ENCODE measurements around the gene PAFAH1B1.

GRCh38 chr17:2593821-2594721 is 617 bp downstream of the PAFAH1B1 start:
- TF ChIP-seq CTCF (IDR thresholded peaks at IDR 0.05; ENCODE audit: insufficient read depth, low read length) (no peak), GABPA (IDR thresholded peaks at IDR 0.05; ENCODE audit: low read depth) (no peak), POLR2AphosphoS5 (IDR thresholded peaks at IDR 0.05; ENCODE audit: low read depth) (no peak), SPI1 (IDR thresholded peaks at IDR 0.05; ENCODE audit: borderline replicate concordance, low read depth) (no peak)
- TF ChIP-seq, protein P1, sequence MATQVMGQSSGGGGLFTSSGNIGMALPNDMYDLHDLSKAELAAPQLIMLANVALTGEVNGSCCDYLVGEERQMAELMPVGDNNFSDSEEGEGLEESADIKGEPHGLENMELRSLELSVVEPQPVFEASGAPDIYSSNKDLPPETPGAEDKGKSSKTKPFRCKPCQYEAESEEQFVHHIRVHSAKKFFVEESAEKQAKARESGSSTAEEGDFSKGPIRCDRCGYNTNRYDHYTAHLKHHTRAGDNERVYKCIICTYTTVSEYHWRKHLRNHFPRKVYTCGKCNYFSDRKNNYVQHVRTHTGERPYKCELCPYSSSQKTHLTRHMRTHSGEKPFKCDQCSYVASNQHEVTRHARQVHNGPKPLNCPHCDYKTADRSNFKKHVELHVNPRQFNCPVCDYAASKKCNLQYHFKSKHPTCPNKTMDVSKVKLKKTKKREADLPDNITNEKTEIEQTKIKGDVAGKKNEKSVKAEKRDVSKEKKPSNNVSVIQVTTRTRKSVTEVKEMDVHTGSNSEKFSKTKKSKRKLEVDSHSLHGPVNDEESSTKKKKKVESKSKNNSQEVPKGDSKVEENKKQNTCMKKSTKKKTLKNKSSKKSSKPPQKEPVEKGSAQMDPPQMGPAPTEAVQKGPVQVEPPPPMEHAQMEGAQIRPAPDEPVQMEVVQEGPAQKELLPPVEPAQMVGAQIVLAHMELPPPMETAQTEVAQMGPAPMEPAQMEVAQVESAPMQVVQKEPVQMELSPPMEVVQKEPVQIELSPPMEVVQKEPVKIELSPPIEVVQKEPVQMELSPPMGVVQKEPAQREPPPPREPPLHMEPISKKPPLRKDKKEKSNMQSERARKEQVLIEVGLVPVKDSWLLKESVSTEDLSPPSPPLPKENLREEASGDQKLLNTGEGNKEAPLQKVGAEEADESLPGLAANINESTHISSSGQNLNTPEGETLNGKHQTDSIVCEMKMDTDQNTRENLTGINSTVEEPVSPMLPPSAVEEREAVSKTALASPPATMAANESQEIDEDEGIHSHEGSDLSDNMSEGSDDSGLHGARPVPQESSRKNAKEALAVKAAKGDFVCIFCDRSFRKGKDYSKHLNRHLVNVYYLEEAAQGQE (IDR thresholded peaks at IDR 0.05; ENCODE audit: insufficient replicate concordance, low read depth) = no peak
